ENCODE data around the gene GHDC.
"Not testable (repeated sequence)": the region's sequence is repeated elsewhere in the genome, so short reads cannot be mapped to it uniquely, and the experiment has no call there.

GHDC gene

GRCh38 chr17:42155614-42156045, 38.7 kb downstream of the GHDC start:
- DNase-seq (ENCODE audit: low read depth in 2 of 2), result no peak

- no peak for DNase-seq (ENCODE audit: low read depth in 2 of 2)
These were observed 40.2 kb downstream of the GHDC start for GRCh38 chr17:42153919-42154742.

GRCh38 chr17:42146911-42147607, 47.2 kb downstream of the GHDC start:
- DNase-seq (ENCODE audit: low read depth in 2 of 2), result no peak

- DNase-seq (ENCODE audit: low read depth in 2 of 2), result not testable (repeated sequence)
These were observed 51.2 kb downstream of the GHDC start for GRCh38 chr17:42143138-42143537.

- no peak for DNase-seq (ENCODE audit: low read depth in 2 of 2)
These were observed 51.9 kb downstream of the GHDC start for GRCh38 chr17:42142371-42142896.

- no peak for DNase-seq (ENCODE audit: low read depth in 2 of 2)
These were observed 52.9 kb downstream of the GHDC start for GRCh38 chr17:42141382-42141781.

GRCh38 chr17:42140690-42141089, 53.6 kb downstream of the GHDC start:
- not testable (repeated sequence) for DNase-seq (ENCODE audit: low read depth in 2 of 2)
